ENCODE measurements around the gene PPM1M.
A peak's percentile ranks its signal among the peaks of the same experiment; 100 is the strongest.

PPM1M gene, protein sequence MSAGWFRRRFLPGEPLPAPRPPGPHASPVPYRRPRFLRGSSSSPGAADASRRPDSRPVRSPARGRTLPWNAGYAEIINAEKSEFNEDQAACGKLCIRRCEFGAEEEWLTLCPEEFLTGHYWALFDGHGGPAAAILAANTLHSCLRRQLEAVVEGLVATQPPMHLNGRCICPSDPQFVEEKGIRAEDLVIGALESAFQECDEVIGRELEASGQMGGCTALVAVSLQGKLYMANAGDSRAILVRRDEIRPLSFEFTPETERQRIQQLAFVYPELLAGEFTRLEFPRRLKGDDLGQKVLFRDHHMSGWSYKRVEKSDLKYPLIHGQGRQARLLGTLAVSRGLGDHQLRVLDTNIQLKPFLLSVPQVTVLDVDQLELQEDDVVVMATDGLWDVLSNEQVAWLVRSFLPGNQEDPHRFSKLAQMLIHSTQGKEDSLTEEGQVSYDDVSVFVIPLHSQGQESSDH

DNA sequence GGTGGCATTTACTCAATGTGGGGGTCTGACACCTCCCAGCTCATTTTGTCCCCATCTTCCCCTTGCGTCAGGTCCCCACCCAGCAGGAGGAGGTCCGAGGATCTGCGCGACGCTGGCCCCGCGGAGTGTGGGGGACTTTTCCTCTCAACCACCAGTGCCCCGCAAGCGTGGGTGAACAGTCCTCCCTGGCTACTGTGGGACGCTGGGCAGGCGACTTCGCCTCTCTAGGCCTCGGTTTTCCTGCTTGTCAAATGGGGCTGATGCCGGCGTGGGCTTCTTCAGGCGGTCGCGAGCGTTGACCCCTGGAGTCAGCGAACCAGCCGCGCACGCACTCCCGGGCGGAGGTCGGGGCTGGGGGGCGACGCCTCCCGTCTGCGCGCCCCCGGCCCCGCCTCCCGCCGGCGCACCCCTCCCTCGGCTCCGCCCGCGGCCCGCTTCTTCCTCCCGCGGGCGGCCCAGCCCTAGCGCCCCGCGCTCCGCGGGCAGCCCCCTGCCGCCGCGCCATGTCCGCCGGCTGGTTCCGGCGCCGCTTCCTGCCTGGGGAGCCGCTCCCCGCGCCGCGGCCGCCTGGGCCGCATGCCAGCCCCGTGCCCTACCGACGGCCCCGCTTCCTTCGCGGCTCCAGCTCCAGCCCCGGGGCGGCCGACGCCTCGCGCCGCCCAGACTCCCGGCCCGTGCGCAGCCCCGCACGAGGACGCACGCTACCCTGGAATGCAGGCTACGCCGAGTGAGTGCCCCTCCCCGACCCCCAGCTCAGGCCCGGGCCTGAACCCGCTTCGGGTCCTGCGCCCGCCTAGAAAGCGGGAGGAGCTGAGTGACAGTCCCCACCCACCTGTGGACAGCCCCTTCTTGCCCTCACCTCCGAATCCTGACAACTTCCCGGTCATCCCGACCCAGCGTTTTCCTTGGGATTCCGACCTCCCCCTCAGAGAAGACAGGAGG lies at the start of gene PPM1M:
TSS of gene PPM1M (plus strand) at position 438 of the 942 bp plus-strand sequence. CDS start at position 504, 66 bp downstream.
- peak; percentile 76 for DNase-seq (ENCODE audit: low spot score)

DNA sequence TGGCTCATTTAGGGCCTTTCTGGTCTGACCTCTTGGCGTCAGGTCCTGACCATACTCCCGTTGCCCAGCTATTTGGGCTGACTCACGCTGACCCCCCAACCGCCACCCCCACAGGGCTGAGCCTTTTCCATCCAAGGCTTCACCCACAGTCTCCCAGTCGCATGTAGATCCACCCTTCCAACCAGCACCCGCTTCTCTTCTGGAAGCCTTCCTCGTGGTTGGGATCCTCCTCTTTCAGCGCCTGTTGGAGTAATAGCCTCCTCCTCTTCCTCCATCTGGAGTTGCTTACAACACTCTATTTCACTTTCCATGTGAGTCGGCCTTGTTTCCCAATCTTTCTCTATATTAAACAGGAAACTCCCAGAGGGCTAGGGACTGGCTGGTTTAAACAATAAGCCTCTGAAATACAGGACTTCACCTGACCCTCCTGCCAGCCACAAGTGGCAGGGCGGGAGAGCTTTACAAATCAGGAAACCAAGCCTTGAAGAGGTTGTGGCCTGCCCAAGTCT lies 49.7 kb upstream of the PPM1M start:
- no peak for DNase-seq (ENCODE audit: low spot score)

DNA sequence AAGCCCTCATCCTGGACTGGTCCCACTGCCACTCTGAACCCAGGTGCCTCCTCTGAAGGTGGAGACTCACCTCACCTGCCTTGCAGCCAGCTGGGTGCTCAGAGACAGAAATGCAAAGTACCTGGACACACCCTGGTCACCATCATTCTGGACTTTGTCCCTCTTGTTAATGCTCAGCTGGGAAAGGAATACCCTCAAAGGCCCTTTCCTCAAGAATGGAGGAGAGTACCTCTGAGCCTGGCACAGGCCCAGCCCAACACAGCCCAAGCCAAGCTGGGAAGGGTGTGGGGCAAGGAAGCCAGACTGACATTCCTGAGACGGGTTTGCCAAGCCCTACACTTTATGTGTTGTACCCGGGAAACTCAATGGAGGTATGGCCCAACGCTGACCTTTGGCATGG lies 48.6 kb upstream of the PPM1M start:
- DNase-seq (ENCODE audit: low spot score): peak; percentile 45

DNA sequence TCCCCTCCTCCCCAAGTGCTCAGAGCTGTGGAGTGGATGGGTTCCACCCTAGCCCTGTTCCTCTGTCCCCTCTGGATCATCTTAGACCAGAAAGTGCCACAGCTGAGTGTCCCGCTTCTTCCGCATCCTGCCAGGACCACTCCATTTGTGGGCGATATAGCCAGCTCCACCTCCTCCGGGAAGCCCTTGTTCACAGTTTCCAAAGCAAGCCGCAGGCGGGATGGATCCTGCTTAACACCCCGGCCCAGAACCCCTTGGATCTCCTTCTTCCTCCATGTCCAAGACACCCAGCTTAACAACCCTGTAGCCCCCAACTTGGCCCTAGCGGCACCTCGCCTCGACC lies 48.1 kb upstream of the PPM1M start:
- no peak for DNase-seq (ENCODE audit: low spot score)

DNA sequence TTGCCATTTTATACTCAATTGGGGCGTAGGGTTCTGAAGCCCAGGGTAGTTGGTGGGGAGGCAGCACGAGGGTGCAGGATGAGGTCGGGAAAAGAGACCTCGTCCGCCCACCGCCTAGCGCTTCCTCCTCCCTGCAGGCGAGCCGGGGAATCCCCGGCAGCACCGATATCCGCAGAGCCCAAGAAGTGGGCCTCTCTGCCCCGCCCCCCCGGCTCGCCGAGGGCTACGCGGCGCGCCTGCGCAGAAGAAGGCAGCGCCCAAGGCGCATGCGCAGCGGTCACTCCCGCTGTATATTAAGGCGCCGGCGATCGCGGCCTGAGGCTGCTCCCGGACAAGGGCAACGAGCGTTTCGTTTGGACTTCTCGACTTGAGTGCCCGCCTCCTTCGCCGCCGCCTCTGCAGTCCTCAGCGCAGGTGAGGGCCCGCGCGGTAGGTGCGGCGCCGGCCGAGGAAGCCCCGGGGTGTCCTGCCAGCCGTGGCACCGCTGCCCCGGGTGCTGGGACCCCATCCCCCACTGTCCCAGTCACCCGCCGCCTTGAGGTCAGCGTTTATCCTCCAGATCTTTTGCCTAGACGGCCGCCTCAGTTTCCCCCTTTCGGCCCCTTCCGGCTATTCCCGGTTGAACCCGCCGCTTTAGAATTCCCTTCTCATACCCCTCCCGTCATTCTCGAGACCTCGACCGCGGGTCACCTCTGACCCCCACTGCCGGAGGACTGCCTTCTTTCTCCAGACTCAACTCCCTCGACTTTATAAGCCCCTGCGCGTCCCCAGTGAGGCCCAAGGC lies 47.5 kb upstream of the PPM1M start, which contains the start of gene ALAS1:
TSS of gene ALAS1 (plus strand) at position 319 of the 784 bp plus-strand sequence. CDS start 1,082 bp downstream, outside the sequence.
- DNase-seq (ENCODE audit: low spot score): peak; percentile 94

DNA sequence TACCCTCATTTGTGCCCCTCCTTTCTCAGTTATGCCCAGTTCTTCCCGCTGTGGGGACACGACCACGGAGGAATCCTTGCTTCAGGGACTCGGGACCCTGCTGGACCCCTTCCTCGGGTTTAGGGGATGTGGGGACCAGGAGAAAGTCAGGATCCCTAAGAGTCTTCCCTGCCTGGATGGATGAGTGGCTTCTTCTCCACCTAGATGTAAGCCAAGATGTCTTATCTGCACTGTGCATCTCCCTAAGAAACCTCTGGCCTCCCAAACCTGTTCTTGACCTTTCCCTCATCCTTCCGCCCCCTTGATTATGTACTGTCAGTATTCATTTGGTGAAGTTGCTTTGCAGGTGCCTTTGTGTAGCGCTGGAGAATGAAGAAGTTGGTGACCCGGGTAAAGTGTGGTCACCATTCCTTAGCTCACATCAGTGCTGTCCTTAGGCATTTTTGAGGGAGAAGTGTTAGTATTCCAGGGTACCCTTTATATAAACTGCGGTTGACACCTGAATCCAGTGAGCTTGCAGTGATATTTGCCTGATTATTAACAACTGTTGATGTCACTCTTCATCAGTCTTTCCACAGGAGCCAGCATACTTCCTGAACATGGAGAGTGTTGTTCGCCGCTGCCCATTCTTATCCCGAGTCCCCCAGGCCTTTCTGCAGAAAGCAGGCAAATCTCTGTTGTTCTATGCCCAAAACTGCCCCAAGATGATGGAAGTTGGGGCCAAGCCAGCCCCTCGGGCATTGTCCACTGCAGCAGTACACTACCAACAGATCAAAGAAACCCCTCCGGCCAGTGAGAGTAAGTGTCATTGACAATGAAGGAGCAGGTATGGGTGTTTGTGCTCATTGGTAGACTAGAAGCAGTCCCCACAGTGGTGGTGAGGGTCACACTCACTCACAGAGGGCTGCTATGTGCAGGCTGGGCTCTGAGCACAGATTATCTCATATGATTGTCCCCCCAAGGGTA lies 46.6 kb upstream of the PPM1M start:
- no peak for DNase-seq (ENCODE audit: low spot score)

DNA sequence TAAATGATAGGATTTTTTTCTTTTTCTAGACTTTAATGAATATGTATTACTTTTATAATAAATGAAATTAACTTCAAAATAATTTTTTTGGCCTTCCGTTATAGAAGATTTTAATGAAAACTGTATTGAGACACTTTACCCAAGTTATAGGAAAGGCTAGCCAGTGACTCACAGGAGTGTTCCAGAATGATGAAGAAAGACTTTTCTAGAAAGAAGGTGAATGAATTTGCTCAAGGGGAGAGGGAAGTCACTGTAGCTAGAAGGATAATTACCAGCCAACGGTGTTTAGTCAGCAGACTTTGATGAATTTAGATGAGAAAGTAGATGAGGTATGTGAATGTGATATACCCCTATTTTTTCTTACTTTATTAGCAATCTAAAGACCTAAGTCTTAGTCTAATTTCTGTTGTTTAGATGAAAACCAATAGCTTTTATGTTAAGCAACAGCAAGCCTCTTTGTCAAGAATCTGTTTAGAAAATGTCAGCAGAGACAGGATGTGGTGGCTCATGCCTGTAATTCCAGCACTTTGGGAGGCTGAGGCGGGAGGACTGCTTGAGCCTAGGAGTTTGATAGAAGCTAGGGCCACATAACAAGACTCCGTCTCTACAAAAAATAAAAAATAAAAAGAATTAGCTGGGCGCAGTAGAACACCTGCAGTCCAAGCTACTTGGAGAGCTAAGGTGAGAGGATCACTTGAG lies 44.4 kb upstream of the PPM1M start:
- no peak for DNase-seq (ENCODE audit: low spot score)

DNA sequence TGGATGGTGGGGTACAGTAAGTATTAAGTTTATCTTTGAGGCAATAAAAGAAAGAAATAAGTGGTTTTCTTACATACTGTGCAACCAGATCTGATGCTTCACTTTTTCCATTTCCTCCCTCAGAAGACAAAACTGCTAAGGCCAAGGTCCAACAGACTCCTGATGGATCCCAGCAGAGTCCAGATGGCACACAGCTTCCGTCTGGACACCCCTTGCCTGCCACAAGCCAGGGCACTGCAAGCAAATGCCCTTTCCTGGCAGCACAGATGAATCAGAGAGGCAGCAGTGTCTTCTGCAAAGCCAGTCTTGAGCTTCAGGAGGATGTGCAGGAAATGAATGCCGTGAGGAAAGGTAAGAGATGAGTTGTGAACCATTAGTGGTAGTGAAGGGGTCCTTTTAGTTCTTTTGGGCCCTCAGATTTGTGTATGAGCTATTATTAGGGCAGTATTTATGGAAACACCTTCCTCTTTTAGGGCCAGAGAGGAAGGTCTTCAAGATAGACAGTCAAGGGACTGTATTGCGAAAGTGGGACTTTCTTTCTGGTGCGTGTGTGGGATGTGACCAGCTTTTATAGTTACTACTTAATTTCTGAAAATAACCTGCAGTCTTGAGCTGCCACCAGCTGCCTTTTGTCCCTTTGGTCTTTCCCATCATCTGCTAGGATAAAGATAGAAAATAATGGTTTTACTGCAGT lies 43.0 kb upstream of the PPM1M start:
- DNase-seq (ENCODE audit: low spot score): no peak

DNA sequence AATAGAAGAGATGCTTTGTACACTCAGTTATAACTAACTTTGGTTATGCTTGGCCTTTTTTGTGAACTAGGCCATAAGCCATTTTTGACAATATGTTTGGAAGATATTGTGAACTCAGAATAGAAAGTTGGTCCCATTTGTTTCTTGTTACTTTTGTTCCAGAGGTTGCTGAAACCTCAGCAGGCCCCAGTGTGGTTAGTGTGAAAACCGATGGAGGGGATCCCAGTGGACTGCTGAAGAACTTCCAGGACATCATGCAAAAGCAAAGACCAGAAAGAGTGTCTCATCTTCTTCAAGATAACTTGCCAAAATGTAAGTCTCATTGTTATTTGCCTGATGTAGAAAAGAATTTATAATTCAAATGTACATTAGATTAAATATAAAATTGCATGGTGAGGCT lies 41.9 kb upstream of the PPM1M start:
- no peak for DNase-seq (ENCODE audit: low spot score)

DNA sequence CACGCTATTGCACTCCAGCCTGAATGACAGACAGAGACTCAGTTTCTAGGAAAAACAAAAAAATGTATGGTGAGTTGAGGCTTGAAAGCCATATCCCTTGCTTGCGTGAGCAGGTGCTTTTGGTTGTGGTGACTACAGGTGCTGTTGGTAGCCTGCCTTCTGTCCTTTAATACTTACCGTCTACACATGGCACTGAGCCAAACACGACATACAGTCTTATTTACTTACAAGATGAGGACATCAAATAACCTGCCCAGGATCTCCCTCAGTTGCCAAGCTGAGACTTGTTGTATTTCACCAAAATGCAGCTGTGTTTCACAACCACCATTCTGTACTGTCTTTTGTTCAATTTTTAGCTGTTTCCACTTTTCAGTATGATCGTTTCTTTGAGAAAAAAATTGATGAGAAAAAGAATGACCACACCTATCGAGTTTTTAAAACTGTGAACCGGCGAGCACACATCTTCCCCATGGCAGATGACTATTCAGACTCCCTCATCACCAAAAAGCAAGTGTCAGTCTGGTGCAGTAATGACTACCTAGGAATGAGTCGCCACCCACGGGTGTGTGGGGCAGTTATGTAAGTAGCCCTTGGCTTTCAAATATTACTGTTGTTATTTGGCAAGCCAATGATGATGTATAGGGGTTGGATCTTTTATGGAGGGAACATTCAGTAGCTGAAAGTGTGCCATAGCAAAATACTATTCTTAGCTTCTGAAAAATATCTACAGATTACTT lies 41.1 kb upstream of the PPM1M start:
- no peak for DNase-seq (ENCODE audit: low spot score)

DNA sequence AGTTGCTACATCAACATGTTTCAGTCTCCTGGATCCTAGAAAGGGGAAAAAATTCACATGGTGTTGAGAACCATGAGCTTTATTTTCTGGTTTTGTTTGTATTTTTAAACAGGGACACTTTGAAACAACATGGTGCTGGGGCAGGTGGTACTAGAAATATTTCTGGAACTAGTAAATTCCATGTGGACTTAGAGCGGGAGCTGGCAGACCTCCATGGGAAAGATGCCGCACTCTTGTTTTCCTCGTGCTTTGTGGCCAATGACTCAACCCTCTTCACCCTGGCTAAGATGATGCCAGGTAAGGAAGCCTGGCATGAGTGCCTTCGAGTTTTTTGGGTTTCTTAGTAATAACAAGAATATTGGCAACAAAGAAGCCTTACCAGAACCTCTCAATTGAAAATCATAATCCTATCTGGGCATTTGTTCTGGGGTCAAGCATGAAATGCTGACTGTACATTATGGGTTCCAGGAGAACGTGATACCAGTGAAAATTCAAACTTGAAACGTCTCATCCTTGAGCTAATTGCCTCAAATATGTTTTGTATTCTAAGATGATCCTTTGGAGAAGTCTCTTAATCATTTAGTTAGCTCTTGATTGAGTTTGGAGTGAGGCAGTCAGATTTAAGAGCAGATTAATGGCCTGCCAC lies 39.7 kb upstream of the PPM1M start:
- no peak for DNase-seq (ENCODE audit: low spot score)

DNA sequence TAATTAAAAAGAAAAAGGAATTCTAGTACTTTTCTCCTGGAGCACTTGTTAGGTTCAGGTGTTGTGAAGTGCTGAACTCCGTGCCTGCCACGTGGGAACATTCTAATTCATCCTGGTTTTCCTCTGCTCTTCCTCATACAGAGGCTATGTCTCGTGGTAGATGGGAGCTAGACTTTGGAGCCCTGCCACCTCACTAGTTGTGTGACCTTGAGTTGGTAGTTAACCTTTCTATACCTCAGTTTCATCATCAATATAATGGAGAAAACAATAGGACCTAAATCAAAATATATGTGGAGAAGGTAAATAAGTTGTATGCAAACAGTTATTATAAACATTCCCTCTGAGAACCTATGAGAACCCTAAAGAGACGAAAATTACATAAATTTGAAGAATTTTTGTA lies 37.0 kb upstream of the PPM1M start:
- no peak for DNase-seq (ENCODE audit: low spot score)

DNA sequence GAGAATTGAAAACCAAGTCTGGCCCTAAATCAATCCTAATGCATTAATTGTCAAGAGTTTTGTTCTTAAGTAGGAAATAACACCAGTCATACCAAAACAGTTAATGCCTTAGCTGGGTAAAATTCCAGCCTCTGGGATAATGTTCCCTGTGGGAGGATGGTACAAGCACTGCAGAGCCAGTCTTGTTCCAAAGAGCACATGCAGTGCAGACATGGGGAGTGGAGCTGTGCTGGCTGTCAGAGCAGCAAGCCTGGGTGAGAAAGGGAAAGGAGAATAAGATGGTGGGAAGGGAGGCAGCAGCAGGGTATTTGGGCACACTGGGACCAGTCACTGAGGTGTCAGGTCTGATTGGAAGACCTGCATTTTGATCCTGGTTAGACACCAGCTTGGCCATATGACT lies 35.5 kb upstream of the PPM1M start:
- DNase-seq (ENCODE audit: low spot score): no peak

DNA sequence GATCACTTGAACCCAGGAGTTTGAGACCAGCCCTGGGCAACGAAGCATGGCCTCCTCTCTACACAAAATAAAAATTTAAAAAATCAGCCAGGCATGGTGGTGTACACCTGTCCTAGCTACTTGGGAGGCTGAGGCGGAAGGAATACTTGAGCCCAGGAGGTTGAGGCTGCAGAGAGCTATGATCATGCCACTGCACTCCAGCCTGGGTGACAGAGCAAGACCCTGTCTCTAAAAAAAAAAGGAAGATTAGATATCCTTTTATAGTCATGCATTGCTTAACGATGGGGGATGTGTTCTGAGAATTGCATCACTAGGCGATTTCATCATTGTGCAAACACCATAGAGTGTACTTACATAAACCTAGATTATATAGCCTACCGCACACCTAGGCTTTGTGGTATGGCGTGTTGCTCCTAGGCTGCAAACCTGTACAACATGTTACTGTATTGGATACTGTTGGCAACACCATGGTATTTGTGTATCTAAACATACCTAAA lies 35.0 kb upstream of the PPM1M start:
- DNase-seq (ENCODE audit: low spot score): no peak

DNA sequence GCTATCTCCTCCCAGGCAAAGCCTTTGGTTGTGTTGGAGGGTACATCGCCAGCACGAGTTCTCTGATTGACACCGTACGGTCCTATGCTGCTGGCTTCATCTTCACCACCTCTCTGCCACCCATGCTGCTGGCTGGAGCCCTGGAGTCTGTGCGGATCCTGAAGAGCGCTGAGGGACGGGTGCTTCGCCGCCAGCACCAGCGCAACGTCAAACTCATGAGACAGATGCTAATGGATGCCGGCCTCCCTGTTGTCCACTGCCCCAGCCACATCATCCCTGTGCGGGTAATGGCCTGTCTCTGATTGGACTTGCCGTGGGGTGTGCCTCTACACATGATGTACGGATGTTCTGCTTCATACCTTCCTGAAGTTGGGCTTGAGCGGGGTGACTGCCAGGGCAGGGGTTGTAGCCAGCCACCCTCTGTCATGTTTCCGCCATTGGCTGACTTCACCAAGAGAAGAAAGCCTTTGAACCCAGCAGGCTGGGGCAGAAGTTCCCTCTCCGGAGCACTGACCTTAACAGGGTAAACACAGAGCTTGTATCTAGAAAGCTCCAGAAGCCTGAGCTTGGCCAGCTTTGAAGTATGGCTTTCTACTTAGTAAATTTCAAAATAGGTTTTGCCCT lies 34.2 kb upstream of the PPM1M start:
- DNase-seq (ENCODE audit: low spot score): no peak

DNA sequence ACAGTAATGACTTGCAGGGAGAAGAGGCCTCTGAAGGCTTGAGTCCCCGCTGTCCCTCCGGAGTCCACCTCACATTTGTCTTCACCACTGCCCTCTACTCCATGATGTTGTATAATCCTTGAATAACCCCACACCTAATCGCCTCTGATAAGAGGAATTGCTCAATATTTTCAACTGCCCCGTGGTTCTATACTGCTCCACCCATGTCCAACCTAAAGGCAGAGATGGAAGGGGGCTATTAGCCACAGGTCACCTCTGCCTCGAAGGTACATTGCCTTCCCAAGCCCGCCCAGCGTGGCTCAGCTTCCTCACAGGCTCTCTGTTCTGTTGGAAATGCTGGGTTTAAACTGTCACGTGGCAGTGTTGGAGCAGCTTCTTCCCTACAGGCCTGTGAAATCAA lies 32.6 kb upstream of the PPM1M start:
- DNase-seq (ENCODE audit: low spot score): peak; percentile 51

DNA sequence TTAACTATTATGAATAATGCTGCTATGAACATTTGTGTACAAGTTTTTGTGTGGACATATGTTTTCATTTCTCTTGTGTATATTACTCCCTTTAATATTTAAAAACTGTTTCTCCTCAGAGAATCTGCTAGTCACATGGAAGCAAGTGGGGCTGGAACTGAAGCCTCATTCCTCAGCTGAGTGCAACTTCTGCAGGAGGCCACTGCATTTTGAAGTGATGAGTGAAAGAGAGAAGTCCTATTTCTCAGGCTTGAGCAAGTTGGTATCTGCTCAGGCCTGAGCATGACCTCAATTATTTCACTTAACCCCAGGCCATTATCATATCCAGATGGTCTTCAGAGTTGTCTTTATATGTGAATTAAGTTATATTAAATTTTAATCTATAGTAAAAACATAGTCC lies 31.7 kb upstream of the PPM1M start:
- no peak for DNase-seq (ENCODE audit: low spot score)

DNA sequence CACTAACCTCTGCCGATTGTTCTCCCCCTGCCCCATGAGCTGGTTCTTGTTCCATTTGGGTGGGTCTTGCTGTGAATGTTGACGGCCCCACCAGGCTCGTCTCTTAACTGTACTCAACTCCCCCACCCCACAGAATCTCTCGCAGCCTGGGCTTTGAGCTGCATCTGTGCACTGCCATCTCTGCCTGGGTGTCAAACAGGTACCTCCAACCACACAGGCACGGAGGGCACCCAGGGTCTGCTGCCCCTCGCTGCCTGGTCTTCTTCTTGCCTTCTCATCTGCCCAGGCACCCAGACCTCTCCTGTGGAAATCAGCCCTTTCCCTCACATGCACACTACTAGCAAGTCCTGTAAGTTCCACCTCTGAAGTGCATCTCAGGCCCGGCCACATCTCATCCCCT lies 30.2 kb upstream of the PPM1M start:
- no peak for DNase-seq (ENCODE audit: low spot score)

Measured in HuH-7 (cell line).